GM21529 (cell line): ENCODE data around the gene MACROH2A1.

Experiments
- ATAC-seq: cut with Tn5 transposase; IDR thresholded peaks from one replicate; pipeline ENCODE4 v1.9.1; 2021; ENCODE audit not compliant: unreplicated experiment

The MACROH2A1 gene

DNA sequence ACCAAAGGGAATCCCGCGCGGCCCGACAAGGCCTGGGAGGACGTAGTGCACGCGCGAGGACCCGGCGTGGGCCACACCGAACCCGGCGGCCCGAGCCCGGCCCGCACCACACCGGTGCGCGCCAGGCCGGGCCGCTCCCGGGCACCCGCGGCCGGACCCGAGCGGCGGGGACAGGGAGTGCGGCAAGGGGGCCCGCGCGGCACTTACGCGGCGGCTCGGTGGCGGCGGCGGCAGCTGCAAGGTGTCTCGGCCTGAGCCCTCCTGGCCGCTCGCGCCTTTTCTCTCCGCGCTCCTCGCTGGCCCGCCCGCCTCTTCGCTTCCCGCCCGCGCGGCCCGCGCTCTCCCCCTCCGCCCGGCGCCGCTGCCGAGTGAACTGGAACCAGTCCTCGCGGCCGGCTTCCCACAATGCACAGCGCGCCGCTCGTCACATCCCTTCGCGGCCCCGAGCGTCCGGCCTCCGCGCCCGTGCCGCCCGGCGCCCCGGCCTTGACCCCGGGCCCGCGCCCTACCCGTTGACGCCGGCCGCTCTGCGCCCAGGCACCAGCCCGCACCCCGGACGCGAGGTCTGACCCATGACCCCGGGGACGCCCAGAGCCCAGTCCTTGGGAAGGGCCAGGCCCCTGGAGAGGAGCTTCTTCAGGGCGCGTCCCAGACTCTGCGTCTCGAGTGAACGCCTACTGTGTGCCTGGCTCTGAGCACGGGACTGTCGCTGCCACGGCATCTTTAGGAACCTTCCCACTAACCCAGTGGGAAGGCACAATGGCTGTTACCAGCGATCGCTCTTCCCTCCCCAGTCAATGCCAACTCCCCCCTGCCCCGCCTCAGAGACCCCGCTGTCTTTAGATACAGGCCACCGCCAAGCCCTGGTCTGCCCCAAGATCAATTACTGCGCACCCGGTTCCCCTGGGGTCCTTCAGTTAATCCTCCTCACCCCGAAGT, at the start of gene MACROH2A1:
MACROH2A1 (minus strand) TSS at position 377 of the 939 bp plus-strand sequence. CDS start 10,138 bp downstream, outside the sequence.
- ATAC-seq: peak; percentile 85

DNA sequence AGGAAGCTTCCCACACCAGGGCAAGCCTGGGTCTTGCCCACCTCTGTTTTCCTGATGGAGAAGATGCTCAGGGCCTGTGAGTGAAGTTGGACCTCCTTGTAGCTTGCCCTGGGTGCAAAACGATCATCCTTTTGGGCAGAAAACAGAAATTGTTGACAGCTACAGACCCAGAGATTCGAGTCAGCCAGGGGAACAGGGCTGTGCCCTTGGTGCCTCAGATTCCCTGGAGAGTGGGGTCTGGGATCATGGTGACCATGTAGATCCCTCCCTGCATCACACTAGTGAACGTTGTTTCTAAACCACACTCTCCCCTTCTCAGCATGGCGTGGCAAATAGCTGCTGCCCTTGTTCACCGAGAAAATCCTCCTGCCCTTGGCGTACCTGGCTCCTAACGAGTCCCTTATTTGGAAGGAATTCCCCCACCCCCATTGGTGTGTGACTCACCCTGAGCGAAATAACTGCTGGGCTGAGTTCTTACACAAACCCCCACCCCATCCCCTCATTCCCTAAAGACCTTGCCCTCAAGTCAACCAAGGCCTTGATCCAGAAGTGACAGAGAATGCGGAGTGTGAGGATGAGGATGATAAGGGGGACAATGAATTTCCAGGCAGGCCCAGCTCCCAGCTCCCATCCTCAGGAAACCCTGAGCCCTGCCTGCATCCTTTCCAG, 49.2 kb upstream of the MACROH2A1 start:
- ATAC-seq: no peak

DNA sequence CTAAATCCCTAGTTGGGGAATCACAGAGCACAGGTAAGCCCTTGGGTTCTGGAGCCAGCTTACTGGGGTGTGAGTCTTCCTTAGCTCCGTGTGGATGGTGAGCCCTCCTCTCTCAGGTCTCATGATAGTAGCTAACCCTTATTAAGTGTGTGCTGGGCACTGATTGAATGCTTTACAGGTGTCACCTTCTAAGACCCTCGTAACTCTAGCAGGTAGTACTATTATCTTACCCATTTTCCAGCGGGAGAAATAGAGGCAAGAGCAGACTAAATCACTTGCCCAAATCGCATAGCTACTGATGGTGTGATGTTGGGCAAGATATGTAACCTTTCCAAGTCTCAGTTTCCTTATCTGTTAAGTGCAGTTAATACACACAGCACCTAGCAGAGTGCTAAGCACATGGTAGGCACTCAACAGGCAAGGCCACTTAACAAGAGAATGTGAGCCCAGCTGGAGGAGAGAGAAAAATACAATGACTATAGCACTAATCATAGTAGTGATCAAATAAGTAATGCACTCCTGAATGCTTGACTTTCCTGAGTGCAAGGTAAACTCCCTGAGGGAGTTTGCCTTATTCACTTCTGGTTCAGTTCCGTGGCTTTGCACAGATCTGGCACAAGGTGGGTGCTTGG, 48.4 kb upstream of the MACROH2A1 start, which contains the start of gene DCANP1:
DCANP1 (minus strand) TSS at position 51 of the 632 bp plus-strand sequence. CDS start 240 bp downstream, outside the sequence.
- no peak for ATAC-seq

DNA sequence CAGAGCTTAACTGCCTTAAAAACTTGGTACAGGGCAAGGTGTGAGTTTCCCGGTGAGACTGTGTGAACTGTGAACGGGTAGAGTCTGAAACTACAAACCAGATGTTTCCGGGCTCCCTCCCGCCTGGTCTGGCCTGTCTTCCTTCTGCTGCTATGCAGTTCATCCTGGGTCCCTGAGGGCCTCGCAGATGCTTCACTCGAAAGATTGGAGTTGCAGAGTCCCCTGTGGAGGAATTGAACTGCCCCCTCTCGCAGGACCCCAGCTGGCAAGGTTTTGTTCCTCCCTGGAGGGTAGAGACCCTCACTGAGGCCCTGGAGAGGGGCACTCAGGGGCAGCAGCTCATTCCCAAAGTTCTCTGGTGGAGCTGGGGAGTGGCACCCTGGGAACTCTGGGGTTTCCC, 47.6 kb upstream of the MACROH2A1 start:
- ATAC-seq: no peak

DNA sequence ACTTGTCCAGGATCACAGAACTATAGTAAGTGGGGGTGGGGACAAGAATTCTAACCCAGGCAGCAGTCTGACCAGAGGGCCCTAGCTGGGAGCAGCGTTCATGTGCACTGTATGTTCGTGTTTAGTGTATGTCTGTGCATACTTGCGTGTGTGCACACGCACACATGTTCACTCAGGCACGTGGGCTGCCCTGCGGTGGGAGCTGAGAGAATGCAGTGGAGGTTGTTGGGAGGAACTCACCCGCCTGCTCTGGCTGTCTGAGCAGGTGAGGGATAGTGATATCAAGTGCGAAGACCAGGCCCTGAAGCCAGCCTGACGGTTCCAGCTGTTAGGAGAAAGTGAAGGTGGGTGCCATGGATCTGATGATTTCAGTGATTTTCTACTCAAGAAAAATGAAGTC, 47.2 kb upstream of the MACROH2A1 start:
- ATAC-seq: no peak

DNA sequence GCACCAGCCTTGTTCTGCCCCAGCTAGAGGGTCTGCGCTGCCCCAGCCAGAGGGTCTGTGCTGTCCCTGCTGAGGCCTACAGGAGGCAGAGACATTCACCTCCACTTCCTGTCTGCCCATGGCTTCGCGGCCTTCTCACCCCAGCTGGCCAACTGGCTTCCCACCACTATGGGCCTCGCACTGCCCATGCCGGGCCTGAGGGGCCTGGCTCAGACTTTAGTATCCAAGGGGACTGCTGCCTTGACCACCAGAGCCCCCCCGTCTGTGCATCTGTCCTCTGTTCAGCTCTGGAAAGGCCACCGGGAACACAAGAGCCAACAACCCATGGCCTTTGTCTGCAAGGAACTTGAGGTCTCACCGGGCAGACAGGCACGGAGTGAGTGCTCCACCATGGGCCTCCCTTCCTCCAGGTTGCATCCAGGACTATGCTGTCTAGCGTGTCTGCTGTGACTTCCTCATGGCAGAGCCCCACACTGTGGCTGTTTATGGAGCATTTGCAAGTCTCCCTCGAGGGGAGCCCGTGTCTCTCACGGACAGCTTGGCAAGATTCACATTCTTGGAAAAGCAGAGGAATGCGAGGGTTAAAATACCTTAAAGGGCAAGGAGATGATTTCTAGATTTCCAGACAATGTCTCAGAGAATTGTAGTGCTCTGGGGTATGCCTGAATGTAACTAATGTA, 46.4 kb upstream of the MACROH2A1 start:
- no peak for ATAC-seq

DNA sequence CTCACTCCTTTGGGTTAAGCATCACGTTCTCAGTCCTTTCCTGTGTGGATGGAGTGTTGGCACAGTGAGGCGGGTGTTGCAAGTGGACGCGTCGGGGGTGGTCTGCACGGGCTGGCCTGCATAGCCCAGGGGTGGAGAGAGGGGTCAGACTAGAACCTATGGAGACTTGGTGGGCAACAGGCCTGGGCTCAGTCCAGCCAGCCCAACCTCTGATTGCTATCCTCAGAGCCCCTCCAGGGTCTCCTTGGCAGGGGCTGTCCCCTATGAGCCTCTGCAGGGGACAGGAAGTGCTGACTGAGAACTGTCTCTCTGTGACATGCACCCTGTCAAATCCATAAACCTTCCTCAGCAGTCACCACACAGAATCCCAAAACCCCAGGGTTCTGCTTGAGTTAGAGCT, 45.9 kb upstream of the MACROH2A1 start:
- no peak for ATAC-seq

DNA sequence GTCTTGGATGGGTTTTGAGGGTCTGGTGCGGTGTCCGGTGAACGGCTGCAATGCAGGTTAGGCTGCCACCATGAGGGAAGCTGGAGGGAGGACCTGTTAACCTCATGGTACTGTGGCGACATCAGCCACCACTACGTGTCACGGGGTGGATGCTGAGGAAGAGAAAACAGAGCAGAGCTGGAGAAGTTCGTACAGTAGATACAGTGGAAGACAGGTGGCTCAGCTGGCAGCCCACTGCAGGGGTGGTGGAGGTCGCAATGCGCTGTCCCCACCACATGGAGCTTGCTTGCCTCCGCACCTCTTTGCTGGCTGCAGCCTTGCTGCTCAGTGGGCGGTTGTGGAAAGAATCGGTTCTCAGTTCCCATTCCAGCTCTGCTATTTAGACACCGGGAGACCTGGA, 45.3 kb upstream of the MACROH2A1 start:
- no peak for ATAC-seq

DNA sequence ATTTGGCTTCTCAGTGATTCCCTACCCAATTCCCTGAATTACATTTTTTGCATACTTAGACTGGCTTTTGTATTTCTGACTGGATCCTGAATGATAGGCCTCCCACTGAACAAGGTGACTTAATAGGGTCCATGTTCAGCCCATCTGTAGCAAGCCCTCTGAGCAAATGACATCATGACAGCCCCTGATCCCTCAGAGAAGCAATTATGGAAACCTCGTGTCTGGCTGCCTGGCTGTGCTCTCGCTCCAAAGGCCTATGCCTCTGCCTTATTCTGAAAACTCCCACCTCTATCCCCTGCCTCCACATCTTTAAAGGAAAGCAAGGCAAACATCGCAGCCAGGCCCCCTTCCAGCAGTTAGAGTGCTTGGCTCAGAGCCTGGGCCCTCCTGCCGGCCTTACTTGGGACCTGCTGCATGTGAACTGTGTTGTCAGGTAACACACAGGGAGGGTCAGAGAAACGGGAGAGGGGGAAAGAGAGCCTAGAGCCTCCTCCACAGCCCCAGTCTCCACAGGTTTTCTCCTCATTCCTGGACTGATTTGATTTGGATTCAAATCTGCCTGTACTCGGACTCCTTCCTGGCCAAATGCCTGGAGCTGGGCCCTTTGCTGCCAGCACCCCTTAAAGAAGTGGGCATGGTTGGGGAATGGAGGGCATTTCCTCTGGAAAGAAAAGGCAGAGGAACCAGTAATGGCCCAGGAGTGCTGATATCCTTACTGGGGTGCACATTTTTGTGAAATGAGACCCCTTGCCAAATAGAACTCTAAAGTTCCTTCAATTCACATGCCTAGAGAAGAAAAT, 44.3 kb upstream of the MACROH2A1 start:
- ATAC-seq: no peak

DNA sequence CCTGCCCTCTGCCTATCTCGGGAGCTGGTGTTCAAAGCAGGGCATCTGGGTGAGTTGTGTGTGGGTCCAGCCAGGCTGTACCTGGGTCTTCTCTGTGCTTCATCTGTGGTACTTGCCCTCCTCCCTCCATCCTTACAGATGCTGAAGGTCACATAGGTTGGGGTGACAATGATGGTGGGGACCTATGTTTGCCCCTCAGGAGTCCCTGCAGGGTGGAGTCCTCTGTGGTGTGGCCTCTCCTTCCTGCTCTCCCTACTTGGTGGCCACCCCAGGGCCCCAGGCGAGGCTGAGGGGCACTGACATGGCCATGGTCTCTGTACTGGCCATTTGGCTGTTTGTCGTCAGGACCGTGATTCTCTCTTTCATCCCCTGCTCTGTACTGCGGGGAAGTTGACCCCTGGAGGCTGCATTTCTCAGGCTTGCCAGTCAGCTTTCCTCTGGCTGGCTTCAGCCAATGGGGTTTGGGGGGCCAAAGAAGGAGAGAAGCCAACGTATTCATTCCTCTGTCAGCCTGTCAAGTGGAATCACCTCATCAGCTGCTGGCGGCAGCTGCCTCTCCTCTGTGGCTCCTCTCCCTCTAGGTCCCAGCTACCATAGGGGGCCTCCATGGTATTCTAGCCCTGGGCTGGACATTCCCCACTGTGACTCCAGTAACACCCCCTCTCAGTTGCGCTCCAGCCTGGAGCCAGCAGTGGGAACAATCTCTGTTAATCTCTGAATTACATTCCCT, 43.6 kb upstream of the MACROH2A1 start:
- no peak for ATAC-seq

DNA sequence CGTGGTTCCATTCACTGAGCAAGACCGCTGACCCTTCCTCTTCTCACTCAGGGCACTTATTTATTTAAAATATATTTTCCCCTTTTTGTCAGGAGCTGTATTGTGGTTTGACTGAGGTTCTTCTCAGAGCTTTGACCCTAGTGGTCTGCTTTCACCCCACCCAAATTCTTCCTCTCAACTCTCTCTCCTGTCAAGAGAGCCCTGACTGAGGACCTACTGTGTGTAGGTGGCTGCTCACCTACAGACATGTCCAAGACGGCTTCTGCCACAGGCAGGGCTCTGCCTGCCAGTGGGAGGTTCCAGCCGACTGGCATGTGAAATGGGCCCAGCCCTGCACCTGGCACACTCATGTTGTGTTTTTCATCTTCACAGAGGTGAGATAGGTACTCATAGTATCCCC, 42.9 kb upstream of the MACROH2A1 start:
- ATAC-seq: no peak

DNA sequence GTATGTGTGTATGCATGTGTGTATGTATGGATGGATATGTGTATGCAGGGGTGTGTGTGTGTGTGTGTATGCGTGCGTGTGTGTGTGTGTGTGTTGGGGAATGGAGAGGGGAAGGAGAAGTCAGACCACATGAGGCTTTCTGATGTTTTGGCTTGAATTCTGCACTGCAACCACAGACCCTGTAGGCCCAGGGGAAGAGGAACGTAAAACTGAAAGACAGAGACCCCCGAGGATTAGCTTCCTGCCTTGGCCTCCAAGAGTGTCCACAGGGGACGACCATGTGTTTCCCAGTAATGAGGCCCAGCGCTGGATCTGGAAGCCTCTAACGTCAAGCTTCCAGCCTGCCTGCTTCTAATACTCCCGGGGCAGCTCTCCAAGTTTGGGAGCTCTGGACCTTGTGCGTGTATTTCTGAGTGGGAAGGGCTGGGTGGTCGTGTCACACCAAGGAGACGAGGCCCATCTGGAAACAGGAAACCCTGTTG, 42.4 kb upstream of the MACROH2A1 start:
- no peak for ATAC-seq

DNA sequence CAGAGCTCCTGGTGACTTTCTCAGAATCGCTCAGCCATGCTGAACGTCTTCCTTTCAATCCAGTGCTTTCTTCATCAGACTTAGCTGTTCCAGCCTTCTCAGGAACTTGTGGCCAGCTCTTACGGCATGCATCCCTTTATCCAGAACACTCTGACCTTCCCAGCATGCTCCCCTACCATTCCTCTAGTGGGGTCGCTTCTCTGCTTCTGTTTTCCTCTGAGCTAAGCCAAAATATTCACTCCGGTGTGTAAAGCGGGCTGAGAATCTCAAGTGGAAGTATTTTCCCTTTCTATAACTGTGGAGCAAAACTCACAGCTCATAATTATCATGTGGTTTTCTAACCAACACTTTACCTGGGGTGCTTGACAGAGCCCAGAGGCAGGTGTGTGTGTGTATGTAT, 41.9 kb upstream of the MACROH2A1 start:
- no peak for ATAC-seq

DNA sequence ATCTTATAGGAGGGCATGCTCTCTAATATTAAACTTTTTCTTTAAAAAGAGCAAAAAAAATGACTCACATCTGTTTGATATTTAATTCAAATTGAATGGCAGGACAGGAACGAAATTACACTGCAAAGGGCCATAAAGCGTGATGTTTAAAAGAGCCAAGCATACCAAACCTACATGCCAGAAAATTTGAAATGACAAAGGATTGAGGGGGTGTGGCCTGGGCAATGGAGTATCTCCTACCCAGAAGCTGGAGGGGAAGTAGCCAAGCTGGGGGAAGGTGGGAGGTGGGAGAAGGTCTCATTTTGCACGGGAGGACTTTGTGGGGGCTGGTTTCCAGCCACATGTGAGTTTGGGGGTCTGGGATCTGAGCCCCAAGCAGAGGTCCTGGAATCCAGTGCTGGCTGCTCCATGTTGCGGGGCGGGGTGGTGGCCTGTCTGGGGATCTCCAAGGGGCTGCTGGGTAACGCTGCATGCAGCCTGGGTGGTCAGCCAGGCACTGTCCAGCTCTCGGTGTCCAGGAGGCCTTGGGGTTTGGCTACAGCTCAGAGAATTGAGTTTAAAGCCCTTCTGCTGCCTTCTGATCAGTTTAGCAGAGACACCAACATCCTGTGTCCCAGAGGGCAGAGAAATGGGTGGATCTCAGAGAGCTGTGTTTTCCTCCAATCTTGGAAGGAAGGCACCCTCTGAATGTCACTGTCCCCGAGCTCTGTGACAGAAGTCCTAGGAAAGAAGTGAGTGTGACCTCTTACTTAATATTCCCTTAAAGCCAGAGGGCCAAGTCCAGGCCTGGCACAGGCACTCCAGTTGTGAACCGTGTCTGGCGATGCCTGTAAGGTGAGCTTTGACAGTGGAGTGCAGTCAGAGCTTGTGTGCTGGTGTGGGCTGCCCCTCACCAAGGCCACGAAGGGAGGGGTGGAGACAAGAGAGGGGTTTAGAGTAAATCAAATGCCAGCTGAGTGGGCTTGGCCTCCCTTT, 40.5 kb upstream of the MACROH2A1 start:
- ATAC-seq: no peak

DNA sequence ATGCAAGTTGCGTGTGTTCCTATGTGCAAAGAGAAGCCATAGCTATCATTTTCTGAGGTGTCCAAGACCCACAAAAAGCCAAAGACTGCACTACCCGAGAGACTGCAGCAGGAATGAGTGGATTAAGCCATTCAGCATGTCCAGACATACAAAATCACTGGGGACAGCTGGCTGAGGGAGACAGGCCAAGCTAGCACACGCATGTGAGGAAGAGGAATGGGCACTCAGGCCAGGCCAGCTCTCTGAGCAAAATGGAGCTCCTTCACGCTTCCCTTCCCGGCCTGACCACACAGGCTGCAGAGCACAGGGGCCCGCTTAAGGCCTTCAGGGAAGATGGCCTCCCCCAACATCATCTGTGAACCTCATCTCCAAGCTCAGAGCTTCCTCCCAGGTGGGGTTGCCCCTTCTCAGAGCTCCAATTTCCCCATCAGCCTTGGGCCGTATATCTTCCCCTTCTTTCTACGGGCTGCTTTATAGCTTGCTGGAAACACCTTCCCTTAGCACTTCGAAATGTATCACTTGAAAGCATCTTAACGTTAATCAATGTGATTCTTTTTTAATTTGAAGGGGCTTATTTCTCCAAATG, 39.7 kb upstream of the MACROH2A1 start:
- no peak for ATAC-seq

DNA sequence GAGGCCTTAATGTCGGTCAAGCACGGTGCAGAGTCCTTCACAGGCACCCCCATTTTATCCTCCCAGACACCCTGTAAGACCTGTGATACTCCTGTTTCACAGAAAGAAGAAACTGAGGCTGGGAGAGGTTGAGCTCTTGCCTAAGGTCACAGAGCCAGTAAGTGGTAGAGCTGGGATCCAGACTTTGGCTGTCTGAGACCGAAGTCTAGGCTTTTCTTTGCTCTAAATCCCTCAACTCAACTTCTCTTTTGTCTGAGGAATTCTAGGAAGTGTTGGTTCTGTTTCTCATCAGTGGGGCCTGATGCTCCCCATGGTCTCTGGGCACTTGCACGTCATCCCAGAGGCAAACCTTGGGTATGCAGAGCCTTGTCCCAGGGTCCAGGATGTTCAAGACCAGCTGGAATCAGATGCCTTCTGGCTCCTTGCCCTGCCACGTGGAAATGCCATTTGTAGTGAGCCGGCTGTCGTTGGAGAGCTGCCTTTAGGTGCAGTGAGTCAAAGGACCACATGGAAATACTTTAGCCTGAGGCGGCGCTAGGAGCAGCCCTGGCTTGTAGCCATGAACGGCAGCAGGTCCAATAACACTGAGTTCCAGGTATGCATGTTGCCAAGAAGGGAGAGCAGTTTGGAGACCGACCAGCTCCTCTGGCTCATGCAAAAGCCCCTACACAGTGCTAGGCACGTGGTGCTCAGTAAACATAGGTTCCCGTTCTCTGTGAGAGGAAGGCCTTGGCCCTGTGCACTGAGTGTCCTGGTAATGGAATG, 38.9 kb upstream of the MACROH2A1 start:
- no peak for ATAC-seq

DNA sequence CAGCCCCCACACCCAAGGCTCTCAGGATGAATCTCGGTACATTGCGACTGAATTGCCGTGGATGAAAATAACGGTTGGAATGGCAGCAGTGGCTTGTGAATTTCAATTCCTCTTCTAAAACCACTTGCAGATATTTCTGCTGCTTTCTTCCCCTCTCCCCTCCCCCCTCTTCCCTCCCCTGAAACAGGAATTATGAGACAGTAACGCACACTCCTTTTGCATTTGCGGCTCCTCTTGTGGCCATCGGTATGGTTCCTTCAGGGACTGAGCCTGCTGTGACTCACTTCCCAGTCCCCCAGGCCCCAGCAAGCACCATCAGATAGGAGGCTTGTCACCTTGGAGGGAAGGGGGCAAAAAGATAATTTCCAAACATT, 38.4 kb upstream of the MACROH2A1 start:
- no peak for ATAC-seq
